KG1 (cell line): ENCODE results near the gene SRSF9.
"Not testable (repeated sequence)": the region's sequence is repeated elsewhere in the genome, so short reads cannot be mapped to it uniquely, and the experiment has no call there.

ENCODE experiments used
- DNase-seq: peaks from one replicate; lab custom pipeline; 2025; lab: John Stamatoyannopoulos, UW

SRSF9 gene

DNA sequence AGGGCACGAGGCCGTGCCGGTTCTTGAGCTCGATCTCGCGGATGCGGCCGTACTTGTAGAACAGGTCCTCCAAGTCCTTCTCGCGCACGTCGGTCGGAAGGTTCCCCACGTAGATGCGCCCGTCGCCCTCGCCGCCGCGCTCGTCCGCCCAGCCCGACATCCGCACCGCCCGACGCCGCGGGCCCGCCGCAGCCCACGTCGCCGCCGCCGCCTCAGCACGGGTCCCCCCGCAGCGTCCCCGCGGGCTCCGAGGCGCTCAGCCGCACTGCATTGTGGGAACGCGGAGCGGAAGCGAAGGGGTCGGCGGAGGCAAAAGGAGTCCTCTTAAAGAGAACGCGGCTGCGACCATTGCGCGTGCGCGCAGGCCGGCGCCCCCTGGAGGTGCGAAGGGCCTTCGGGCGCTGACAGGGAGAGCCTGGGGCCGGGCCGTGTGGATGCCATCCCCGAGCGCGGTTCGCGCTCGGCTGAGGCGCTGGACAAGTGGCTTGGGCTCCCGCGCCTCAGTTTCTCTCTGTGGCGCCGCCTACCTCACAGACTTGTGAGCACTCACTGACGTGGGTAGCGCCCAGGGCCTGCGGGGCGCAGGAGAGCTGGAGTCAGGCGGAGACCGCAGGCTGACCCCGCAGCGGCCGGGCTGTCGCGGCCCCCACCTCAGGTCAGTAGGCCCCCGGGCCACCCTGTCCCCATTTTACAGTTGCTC lies at the start of gene SRSF9:
SRSF9 (minus strand) TSS at position 299 of the 700 bp plus-strand sequence; CDS start at position 160, 139 bp downstream.
- DNase-seq = peak; percentile 97

DNA sequence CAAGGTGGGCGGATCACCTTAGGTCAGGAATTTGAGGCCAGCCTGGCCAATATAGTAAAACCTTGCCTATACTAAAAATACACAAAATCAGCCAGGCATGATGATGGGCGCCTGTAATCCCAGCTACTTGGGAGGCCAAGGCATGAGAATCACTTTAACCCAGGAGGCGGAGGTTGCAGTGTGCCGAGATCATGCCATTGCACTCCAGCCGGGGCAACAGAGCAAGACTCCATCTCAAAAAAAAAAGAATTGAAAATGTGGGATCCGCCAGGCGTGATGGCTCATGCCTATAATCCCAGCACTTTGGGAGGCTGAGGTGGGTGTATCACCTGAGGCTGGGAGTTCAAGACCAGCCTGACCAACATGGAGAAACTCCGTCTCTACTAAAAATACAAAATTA lies 49.8 kb upstream of the SRSF9 start:
- not testable (repeated sequence) for DNase-seq

GRCh38 chr12:120515496-120515895 lies 45.9 kb upstream of the SRSF9 start:
- no peak for DNase-seq

DNA sequence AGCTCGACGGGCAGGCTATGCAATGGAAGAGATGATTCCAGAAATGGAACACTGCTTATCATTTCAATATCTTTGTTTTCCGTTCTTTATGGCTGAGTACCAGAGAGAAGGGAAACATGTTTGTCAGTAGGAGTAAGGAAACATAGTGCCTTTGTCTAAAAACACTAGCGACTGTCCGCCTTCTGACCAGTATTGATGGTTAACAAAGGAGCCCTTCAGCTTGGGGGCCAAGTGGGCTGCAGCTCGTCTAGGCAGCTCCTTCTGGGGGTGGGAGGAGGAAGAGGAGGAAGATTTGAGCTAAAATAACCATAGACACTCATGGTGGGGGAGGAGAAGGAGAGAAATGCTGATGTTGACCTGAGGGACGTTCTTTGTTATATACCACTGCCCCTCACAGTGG lies 44.5 kb upstream of the SRSF9 start:
- no peak for DNase-seq

DNA sequence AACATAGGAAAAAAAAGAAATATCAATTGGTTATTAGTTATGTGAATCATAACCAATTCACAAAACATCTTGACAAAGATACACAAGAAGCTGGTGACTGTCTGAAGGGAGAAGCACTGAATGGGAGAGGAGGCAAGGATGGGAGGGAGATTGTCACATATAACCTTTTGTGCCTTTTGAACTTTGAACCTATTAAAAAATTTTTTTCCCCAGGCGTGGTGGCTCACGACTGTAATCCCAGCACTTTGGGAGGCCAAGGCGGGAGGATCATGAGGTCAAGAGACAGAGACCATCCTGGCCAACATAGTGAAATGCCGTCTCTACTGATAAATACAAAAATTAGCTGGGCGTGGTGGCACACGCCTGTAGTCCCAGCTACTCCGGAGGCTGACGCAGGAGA lies 39.0 kb upstream of the SRSF9 start:
- no peak for DNase-seq

GRCh38 chr12:120504587-120504986 lies 35.0 kb upstream of the SRSF9 start:
- DNase-seq = no peak

GRCh38 chr12:120500581-120500980 lies 31.0 kb upstream of the SRSF9 start:
- DNase-seq = no peak

GRCh38 chr12:120498870-120499515 lies 29.4 kb upstream of the SRSF9 start:
- DNase-seq = no peak

GRCh38 chr12:120497524-120498150 lies 28.1 kb upstream of the SRSF9 start:
- no peak for DNase-seq

GRCh38 chr12:120496413-120497340 lies 27.1 kb upstream of the SRSF9 start:
- DNase-seq = no peak

- DNase-seq = peak; percentile 98
Observed at GRCh38 chr12:120495731-120496412, 26.3 kb upstream of the SRSF9 start, which contains the start of gene DYNLL1. Gene DYNLL1, plus strand, starts transcription at chr12:120496113. Its CDS starts 309 bp downstream, at chr12:120496422.

GRCh38 chr12:120495186-120495730 lies 25.7 kb upstream of the SRSF9 start:
- DNase-seq = no peak

DNA sequence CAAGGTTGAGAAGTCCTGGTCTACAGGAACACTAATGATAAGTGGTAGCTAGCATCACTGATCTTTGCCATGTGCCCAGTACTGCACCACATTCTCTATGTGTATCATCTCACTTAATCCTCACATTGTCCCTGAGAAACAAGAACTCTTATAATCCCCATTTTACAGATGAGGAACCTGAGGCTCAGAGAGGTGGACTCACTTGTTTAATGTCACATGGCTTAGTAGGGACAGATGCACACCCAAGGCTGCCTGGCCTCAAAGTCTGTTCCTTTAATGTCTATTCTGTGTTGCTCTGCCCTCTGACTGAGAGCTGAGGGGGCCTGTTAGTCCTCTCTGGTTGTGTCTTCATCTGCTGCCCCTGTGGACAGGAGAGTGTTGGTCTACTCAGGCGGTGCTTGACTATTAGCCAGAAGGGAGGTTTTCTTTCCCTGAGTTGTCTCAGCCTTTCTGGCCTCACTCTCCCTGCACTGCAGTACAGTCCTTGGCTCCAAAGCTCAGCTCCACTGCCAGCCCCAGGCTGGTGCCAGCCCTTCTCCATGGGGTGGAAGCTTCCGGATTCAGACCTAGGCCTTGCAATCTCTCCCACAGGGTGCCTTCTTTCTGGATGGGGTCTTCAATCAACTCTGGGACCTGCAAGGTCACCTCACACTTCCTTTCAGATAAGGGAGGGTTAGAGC lies 21.4 kb upstream of the SRSF9 start:
- DNase-seq = no peak

DNA sequence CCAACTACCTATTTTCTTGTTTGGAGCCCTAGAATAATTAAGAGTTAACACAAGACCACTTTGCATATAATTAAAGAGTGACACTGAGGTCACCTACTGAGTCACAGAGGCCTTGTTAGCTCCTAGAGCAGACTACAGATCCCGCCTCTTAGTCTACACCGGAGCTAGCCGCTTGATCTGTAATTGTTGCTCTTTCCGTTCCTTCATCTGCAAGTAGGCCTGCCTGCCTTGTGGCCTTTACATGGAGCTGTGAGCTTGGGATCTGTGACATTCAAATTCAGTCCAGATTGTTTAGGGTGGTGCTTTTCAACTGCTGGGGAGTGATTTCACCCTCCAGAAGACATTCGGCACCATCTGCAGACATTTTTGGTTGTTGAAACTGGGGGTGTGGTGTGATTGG lies 20.8 kb upstream of the SRSF9 start:
- no peak for DNase-seq

DNA sequence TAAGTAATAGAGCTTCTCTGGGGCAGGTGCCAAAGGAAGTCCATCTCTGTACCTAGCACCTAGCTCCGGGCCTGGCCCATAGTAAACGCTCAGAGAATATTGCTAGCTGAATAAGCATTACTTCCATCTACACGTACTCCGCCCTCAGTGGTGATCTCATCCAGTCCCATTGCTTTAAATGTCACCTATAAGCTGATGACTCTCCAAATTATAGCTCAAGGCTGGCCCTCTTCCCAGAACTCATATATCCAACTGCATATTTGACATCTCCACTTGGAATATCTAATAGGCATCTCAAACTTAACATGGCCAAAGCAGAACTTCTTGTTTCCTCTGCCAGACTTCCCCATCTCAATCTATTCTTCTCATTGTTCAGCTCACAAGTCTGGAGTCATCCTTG lies 19.5 kb upstream of the SRSF9 start:
- no peak for DNase-seq

GRCh38 chr12:120488057-120488640 lies 18.6 kb upstream of the SRSF9 start:
- no peak for DNase-seq

DNA sequence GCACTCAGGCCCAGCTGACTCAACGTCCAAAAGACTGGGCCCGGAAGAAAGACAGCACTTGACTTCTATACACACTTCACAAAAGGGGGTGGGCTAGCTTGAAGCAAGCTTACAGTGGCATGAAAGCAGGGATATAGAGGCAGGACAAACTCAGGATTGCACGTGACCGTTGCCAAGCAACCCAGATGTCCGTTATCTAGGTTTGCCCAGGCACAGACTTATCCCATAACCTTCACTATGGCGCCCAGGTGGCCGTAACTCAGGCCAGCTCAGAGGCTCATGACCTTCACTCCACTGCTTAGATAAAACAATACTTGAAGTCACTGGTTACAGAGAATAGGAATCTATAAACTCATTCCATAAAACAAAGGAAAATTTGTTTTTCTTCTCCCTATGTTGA lies 18.0 kb upstream of the SRSF9 start:
- not testable (repeated sequence) for DNase-seq

DNA sequence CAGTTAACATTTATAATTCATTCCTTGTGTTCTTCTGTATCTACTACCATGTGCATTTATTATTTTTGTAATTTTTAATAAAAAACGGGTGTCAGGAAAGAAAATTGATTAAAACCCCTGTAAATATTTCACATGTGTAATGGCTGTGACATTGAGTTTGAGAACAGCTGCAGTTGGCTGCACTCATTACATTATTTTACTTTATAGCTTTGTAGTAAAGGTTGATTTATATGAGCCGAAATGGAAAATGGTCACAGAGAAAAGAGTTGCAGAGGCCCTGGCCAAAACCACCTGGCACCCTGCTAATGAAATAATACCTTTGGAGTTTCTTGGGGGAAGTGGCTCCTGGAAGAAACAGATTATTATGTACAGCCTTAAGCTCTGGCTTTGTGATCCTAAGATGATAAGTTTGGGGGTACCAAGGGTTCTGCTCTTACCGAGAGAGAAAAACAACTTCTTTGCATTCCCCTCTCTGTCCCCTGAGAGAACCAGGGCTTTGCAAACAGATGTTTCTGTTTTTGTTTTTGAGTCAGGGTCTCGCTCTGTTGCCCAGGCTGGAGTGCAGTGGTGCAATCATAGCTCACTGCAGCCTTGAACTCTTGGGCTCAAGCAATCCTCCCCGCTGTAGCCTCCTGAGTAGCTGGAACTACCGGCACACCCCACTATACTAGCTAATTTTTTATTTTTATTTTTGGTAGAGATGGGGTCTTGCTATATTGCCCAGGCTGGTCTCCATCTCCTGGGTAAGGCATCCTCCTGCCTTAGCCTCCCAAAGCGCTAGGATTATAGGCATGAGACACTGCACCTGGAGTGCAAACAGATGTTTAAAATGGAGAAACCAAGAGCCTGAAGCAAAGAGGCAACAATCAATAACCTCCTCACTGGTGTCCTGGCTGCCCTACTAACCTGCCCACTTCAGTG lies 16.7 kb upstream of the SRSF9 start:
- no peak for DNase-seq

- DNase-seq = no peak
Observed at GRCh38 chr12:120483621-120484020, 14.1 kb upstream of the SRSF9 start.
